H1 (cell line): Measurements from ENCODE around the gene DENND4B. TPM values are rescaled to one million over a fixed set of nuclear protein-coding genes. Genes with fewer than 3 reads are reported as not detected.

Source experiments
- CTCF ChIA-PET: fragments of 300-600 bp; sonication (Branson Sonifier 250); formaldehyde crosslinking; loops from one replicate; lab custom pipeline; 2021; ENCODE audit not compliant: partially characterized antibody; lab: Charles Lee
- POLR2A ChIA-PET: fragments of 300-600 bp; sonication (Branson Sonifier 250); formaldehyde crosslinking; loops from one replicate; lab custom pipeline; 2021; ENCODE audit warnings: inconsistent platforms; ENCODE audit not compliant: partially characterized antibody; lab: Charles Lee
- DNase-seq, 2 experiments: peaks; one replicate each; pipeline versions ENCODE4 v3.0.0 to v3.0.0-alpha.2; 2010 to 2022; ENCODE audit warnings: low spot score in 2 of 2, low read depth in 1 of 2, mixed read lengths in 1 of 2
- FAIRE-seq: peaks from 2 replicates; lab custom pipeline; 2011; peaks lifted over from hg19 to GRCh38; lab: Jason Lieb, UNC
- H2AFZ ChIP-seq: 2 replicates; pipeline ENCODE4 v1.8.1; 2012; ENCODE audit warnings: low read length, inconsistent platforms
- H2AK5ac ChIP-seq: 2 replicates; pipeline ENCODE4 v1.6.1; 2013; ENCODE audit warnings: low read depth, low read length
- H2BK120ac ChIP-seq: replicated peaks from 2 replicates; pipeline ENCODE3; 2013; ENCODE audit warnings: low read depth, low read length, inconsistent platforms
- H2BK12ac ChIP-seq: 2 replicates; pipeline ENCODE4 v1.6.1; 2013; ENCODE audit warnings: low read depth, low read length
- H2BK15ac ChIP-seq: 2 replicates; pipeline ENCODE4 v1.6.1; 2013; ENCODE audit warnings: low read length
- H2BK20ac ChIP-seq: 2 replicates; pipeline ENCODE4 v1.6.1; 2013; ENCODE audit warnings: low read length
- H2BK5ac ChIP-seq: 2 replicates; pipeline ENCODE4 v1.6.1; 2013; ENCODE audit warnings: low read depth, low read length
- H3K14ac ChIP-seq: 2 replicates; pipeline ENCODE4 v1.6.1; 2013; ENCODE audit warnings: inconsistent platforms; ENCODE audit not compliant: insufficient read length
- H3K18ac ChIP-seq: 2 replicates; pipeline ENCODE4 v1.6.1; 2013; ENCODE audit warnings: low read length; ENCODE audit errors: extremely low read depth
- H3K23ac ChIP-seq: 2 replicates; pipeline ENCODE4 v1.6.1; 2013; ENCODE audit warnings: inconsistent platforms; ENCODE audit not compliant: insufficient read length
- H3K23me2 ChIP-seq: 2 replicates; pipeline ENCODE4 v1.6.1; 2013; ENCODE audit warnings: low read depth, low read length
- H3K27ac ChIP-seq: 2 replicates; pipeline ENCODE4 v1.6.1; 2011; ENCODE audit warnings: low read depth, low read length, inconsistent platforms
- H3K27me3 ChIP-seq, 4 experiments: replicated peaks in 1 of 4; 1 replicate in 1 of 4; 2 replicates in 3 of 4; pipeline versions ENCODE4 v1.6.1 to v1.8.1; 2011 to 2013; ENCODE audit warnings: low read length in 3 of 4, mild to moderate bottlenecking in 3 of 4, inconsistent platforms in 2 of 4, mixed read lengths in 2 of 4, moderate library complexity in 1 of 4; ENCODE audit not compliant: control insufficient read depth in 3 of 4, insufficient read depth in 3 of 4; ENCODE audit errors: extremely low read depth in 1 of 4
- H3K36me3 ChIP-seq, 4 experiments: 2 replicates each; pipeline versions ENCODE4 v1.6.1 to v1.8.1; 2011 to 2013; ENCODE audit warnings: mild to moderate bottlenecking in 4 of 4, low read length in 3 of 4, moderate library complexity in 2 of 4, control low read depth in 1 of 4, inconsistent platforms in 1 of 4; ENCODE audit not compliant: insufficient read depth in 4 of 4, control insufficient read depth in 2 of 4
- H3K4ac ChIP-seq: replicated peaks from 2 replicates; pipeline ENCODE3; 2013; ENCODE audit warnings: low read length, low read depth, mixed read lengths, inconsistent platforms; ENCODE audit not compliant: insufficient read length
- H3K4me1 ChIP-seq, 4 experiments: replicated peaks in 1 of 4; 1 replicate in 1 of 4; 2 replicates in 3 of 4; pipeline versions ENCODE4 v1.6.1 to v1.8.1; 2011 to 2013; ENCODE audit warnings: low read length in 3 of 4, inconsistent platforms in 2 of 4, mixed read lengths in 1 of 4; ENCODE audit not compliant: insufficient read depth in 4 of 4, control insufficient read depth in 3 of 4
- H3K4me2 ChIP-seq, 2 experiments: 2 replicates each; pipeline versions ENCODE4 v1.6.1 to v1.8.1; 2011 to 2013; ENCODE audit warnings: low read depth in 2 of 2, low read length in 2 of 2, control low read depth in 1 of 2, inconsistent platforms in 1 of 2, mild to moderate bottlenecking in 1 of 2; ENCODE audit not compliant: insufficient read depth in 1 of 2
- H3K4me3 ChIP-seq, 4 experiments: fragments of 200-600, 300-600 bp in 1 of 4; sonication (generic), shearing (Covaris generic), sonication (Bioruptor Twin) in 1 of 4; 2 replicates each; pipeline versions ENCODE4 v1.5.1 to v1.8.1; 2011 to 2016; ENCODE audit warnings: low read length in 4 of 4, low read depth in 3 of 4, control low read depth in 2 of 4, inconsistent platforms in 2 of 4, mild to moderate bottlenecking in 2 of 4, mixed read lengths in 1 of 4, moderate library complexity in 1 of 4; ENCODE audit not compliant: insufficient read depth in 2 of 4; ENCODE audit errors: extremely low read depth in 1 of 4
- H3K56ac ChIP-seq: replicated peaks from 2 replicates; pipeline ENCODE3; 2013; ENCODE audit warnings: low read depth, mild to moderate bottlenecking, mixed read lengths, low read length, inconsistent platforms; ENCODE audit not compliant: insufficient read length
- H3K79me1 ChIP-seq: 2 replicates; pipeline ENCODE4 v1.6.1; 2013; ENCODE audit warnings: low read depth, low read length, control low read depth
- H3K79me2 ChIP-seq, 2 experiments: 2 replicates each; pipeline versions ENCODE4 v1.6.1 to v1.8.1; 2012 to 2013; ENCODE audit warnings: low read length in 2 of 2, mild to moderate bottlenecking in 2 of 2, inconsistent platforms in 1 of 2; ENCODE audit not compliant: insufficient read depth in 2 of 2, control insufficient read depth in 1 of 2
- H3K9ac ChIP-seq, 4 experiments: replicated peaks in 1 of 4; 1 replicate in 1 of 4; 2 replicates in 3 of 4; pipeline versions ENCODE4 v1.6.1 to v1.8.1; 2011 to 2013; ENCODE audit warnings: low read depth in 3 of 4, low read length in 3 of 4, control low read depth in 2 of 4, mild to moderate bottlenecking in 2 of 4, moderate library complexity in 2 of 4, inconsistent platforms in 1 of 4; ENCODE audit errors: extremely low read depth in 1 of 4
- H3K9me3 ChIP-seq, 2 experiments: 2 replicates each; pipeline versions ENCODE4 v1.6.1 to v1.8.1; 2012 to 2013; ENCODE audit warnings: mild to moderate bottlenecking in 2 of 2, moderate library complexity in 2 of 2, control low read depth in 1 of 2, inconsistent platforms in 1 of 2, low read depth in 1 of 2, low read length in 1 of 2, mixed read lengths in 1 of 2; ENCODE audit not compliant: insufficient read depth in 2 of 2
- H4K20me1 ChIP-seq, 2 experiments: replicated peaks in 1 of 2; 2 replicates each; pipeline versions ENCODE3 to v1.8.1; 2011 to 2013; ENCODE audit warnings: inconsistent platforms in 2 of 2, low read length in 2 of 2, mild to moderate bottlenecking in 1 of 2; ENCODE audit not compliant: insufficient read depth in 2 of 2, control insufficient read depth in 1 of 2
- H4K5ac ChIP-seq: 2 replicates; pipeline ENCODE4 v1.6.1; 2013; ENCODE audit warnings: low read length, low read depth, mixed read lengths, inconsistent platforms; ENCODE audit not compliant: insufficient read length
- H4K8ac ChIP-seq: 2 replicates; pipeline ENCODE4 v1.8.0; 2013; ENCODE audit warnings: mild to moderate bottlenecking, moderate library complexity, low read length, inconsistent platforms; ENCODE audit not compliant: insufficient read depth; ENCODE audit errors: extremely low read depth
- H4K91ac ChIP-seq: replicated peaks from 2 replicates; pipeline ENCODE3; 2013; ENCODE audit warnings: low read length, mixed read lengths, inconsistent platforms; ENCODE audit not compliant: insufficient read length
- JUN ChIP-seq: IDR thresholded peaks from 2 replicates; pipeline ENCODE4 v1.6.1; 2011; ENCODE audit warnings: low read depth, mild to moderate bottlenecking, improper control_type of control experiment, low read length
- POLR2AphosphoS5 ChIP-seq: IDR thresholded peaks from 2 replicates; pipeline ENCODE4 v1.6.1; 2011; ENCODE audit warnings: low read depth, low read length
- SIRT6 ChIP-seq: IDR thresholded peaks from one replicate; pipeline ENCODE4 v1.7.1; 2012; ENCODE audit warnings: low read length, inconsistent platforms
- SIX5 ChIP-seq: IDR thresholded peaks from 2 replicates; pipeline ENCODE4 v1.6.1; 2011; ENCODE audit warnings: mild to moderate bottlenecking, low read depth, low read length
- TCF12 ChIP-seq: IDR thresholded peaks from 2 replicates; pipeline ENCODE4 v1.6.1; 2011; ENCODE audit warnings: low read depth, mild to moderate bottlenecking, low read length
- TEAD4 ChIP-seq: IDR thresholded peaks from 2 replicates; pipeline ENCODE4 v1.6.1; 2012; ENCODE audit warnings: low read depth, low read length, inconsistent platforms, mixed read lengths
- WGBS, 2 experiments: shearing (Covaris generic) in 1 of 2; methylation state at CpG; one replicate each; pipeline versions ENCODE4 v1.1.6 to v1.1.7; 2013 to 2015; ENCODE audit warnings: low lambda C conversion rate in 2 of 2, mixed read lengths in 2 of 2, inconsistent platforms in 1 of 2, low coverage in 1 of 2, missing lambda C conversion rate in 1 of 2; ENCODE audit not compliant: insufficient replicate concordance in 2 of 2, insufficient coverage in 1 of 2, insufficient read length in 1 of 2; ENCODE audit errors: extremely low coverage in 1 of 2, missing lambda C conversion rate in 1 of 2; 5-methylcytosine and 5-hydroxymethylcytosine counted together
- polyA plus RNA-seq, 7 experiments: library from polyadenylated mRNA; depleted of rRNA in 3 of 7; stranded (reverse) in 5 of 7; unstranded in 2 of 7; fragments of >200 nt in 5 of 7; fragments of 200-250 nt in 2 of 7; gene quantifications; 1 replicate in 5 of 7; 2 replicates in 1 of 7; 4 replicates in 1 of 7; pipeline versions ENCODE4 v1.2.1 to v1.2.3, GENCODE V29; 2011 to 2013; ENCODE audit warnings: missing spikeins in 2 of 7, mixed read lengths in 2 of 7
- total RNA-seq: library from RNA; stranded (reverse); fragmentation: NEBNext Ultra II Directional; extraction: Animal tissue kit (Norgen Biotek cat#: 25700); gene quantifications from 2 replicates; pipeline ENCODE4 v1.2.1, GENCODE V29; 2021
- TF ChIP-seq, protein P1 (sequence below), 3 experiments: IDR thresholded peaks; 1 replicate in 2 of 3; 2 replicates in 1 of 3; pipeline versions ENCODE4 v1.5.1 to v1.6.1; 2011; ENCODE audit warnings: low read length in 3 of 3, mild to moderate bottlenecking in 3 of 3, inconsistent platforms in 2 of 3, low read depth in 1 of 3, moderate library complexity in 1 of 3; ENCODE audit not compliant: insufficient read depth in 1 of 3; ENCODE audit errors: control extremely low read depth in 1 of 3

Gene DENND4B
- total and polyA plus RNA-seq, 2 of the 8 experiments (the other 6 are each of a cell fraction or from before 2014, with no cell fraction given), result 45.6 to 61.1 TPM

GRCh38 chr1:153959454-153959853 lies 12.9 kb upstream of the DENND4B start:
- no peak for FAIRE-seq
- no peak for DNase-seq
- H3K23me2 ChIP-seq, result peaks cover 28% of the 10 kb centered on the region
- H3K79me2 ChIP-seq, result peaks cover 36 to 61% of the 10 kb centered on the region in 2 experiments
- H3K23ac ChIP-seq, result no peak overlapping the region
- H4K20me1 ChIP-seq, result peaks cover 9 to 10% of the 10 kb centered on the region in 2 experiments
- WGBS, 2 experiments, result 82% methylated on average over 3 of the region's 3 CpGs; no CpG with 5 or more reads in 1 of the 2 experiments
- H2BK12ac ChIP-seq, result no peak overlapping the region
- no peak overlapping the region for H2AK5ac ChIP-seq
- no peak overlapping the region for H3K18ac ChIP-seq
- POLR2A ChIA-PET, result interaction anchor here (1.0 to 15.7 kb wide), 6 partner anchors 13 to 325 kb away, joined by 6 to 454 read pairs (median 42); partner anchors contain the start of genes CHTOP, CREB3L4, DENND4B and JTB
- H3K27me3 ChIP-seq, result no peaks in the 10 kb centered on the region
- H3K9ac ChIP-seq, result no peak overlapping the region
- H4K91ac ChIP-seq, result no peak overlapping the region
- H4K5ac ChIP-seq, result no peak overlapping the region
- H3K4me2 ChIP-seq, result peak overlapping the region in 1 of 2 experiments; percentile 89; a peak in 1 of 4 replicates
- no peak overlapping the region for H4K8ac ChIP-seq
- H3K14ac ChIP-seq, result no peak overlapping the region
- no peak overlapping the region for H2BK120ac ChIP-seq
- H2BK5ac ChIP-seq, result 0 out of 2 replicates have a peak overlapping the region, but pooled peaks have one; percentile 29
- H3K9me3 ChIP-seq, result no peaks in the 10 kb centered on the region
- H2AFZ ChIP-seq, result no peak overlapping the region
- H3K56ac ChIP-seq, result no peak overlapping the region
- H3K27ac ChIP-seq, result 0 out of 2 replicates have a peak overlapping the region, but pooled peaks have one; percentile 3
- H3K4ac ChIP-seq, result no peak overlapping the region
- H2BK15ac ChIP-seq, result no peak overlapping the region
- H3K4me3 ChIP-seq, result no peak overlapping the region
- peaks cover 24% of the 10 kb centered on the region for H3K79me1 ChIP-seq
- CTCF ChIA-PET, result interaction anchor here (0.5 to 1.5 kb wide), 3 partner anchors 15 to 185 kb away, joined by 3 read pairs; no protein-coding TSS in a partner anchor
- TF ChIP-seq, protein P1, sequence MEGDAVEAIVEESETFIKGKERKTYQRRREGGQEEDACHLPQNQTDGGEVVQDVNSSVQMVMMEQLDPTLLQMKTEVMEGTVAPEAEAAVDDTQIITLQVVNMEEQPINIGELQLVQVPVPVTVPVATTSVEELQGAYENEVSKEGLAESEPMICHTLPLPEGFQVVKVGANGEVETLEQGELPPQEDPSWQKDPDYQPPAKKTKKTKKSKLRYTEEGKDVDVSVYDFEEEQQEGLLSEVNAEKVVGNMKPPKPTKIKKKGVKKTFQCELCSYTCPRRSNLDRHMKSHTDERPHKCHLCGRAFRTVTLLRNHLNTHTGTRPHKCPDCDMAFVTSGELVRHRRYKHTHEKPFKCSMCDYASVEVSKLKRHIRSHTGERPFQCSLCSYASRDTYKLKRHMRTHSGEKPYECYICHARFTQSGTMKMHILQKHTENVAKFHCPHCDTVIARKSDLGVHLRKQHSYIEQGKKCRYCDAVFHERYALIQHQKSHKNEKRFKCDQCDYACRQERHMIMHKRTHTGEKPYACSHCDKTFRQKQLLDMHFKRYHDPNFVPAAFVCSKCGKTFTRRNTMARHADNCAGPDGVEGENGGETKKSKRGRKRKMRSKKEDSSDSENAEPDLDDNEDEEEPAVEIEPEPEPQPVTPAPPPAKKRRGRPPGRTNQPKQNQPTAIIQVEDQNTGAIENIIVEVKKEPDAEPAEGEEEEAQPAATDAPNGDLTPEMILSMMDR (IDR thresholded peaks at IDR 0.05; ENCODE audit: control extremely low read depth in 1 of 3, insufficient read depth in 1 of 3, low read depth in 1 of 3, low read length in 3 of 3), result no peak
- TF ChIP-seq SIRT6, result no peak
- no peak for TF ChIP-seq TEAD4
- 0 out of 2 replicates have a peak, but pooled peaks have one; percentile 12 for TF ChIP-seq SIX5
- no peak for TF ChIP-seq TCF12
- TF ChIP-seq POLR2AphosphoS5, result peak; percentile 56
- TF ChIP-seq JUN, result no peak
- no peak overlapping the region for H2BK20ac ChIP-seq
- H3K36me3 ChIP-seq, result peaks cover 11 to 26% (median 19%) of the 10 kb centered on the region in 4 experiments
- H3K4me1 ChIP-seq, result peaks cover 6 to 20% (median 12%) of the 10 kb centered on the region in 4 experiments
